OCI-LY1 (cell line): ENCODE data around the gene RAD50.

ENCODE experiments used
- H2AFZ ChIP-seq: fragments of 200-600 bp; sonication (generic), shearing (Covaris generic); 2 replicates; pipeline ENCODE4 v1.6.0; 2014; ENCODE audit warnings: antibody characterized with exemption, mild to moderate bottlenecking, low read length
- H3F3A ChIP-seq: fragments of 200-600 bp; sonication (generic), shearing (Covaris generic); 2 replicates; pipeline ENCODE4 v1.6.0; 2014; ENCODE audit warnings: mild to moderate bottlenecking, antibody characterized with exemption, low read length, moderate library complexity; ENCODE audit not compliant: insufficient read depth
- H3K27ac ChIP-seq: fragments of 200-600 bp; sonication (generic); 2 replicates; pipeline ENCODE4 v1.5.1; 2014; ENCODE audit warnings: low read length, mixed run types, mild to moderate bottlenecking, low read depth; ENCODE audit not compliant: poor library complexity, severe bottlenecking
- H3K27me3 ChIP-seq: fragments of 200-600 bp; sonication (generic); 2 replicates; pipeline ENCODE4 v1.6.0; 2014; ENCODE audit warnings: antibody characterized with exemption, mild to moderate bottlenecking, low read length, moderate library complexity; ENCODE audit not compliant: insufficient read depth
- H3K36me3 ChIP-seq: fragments of 200-600 bp; sonication (generic); 2 replicates; pipeline ENCODE4 v1.6.1; 2014; ENCODE audit warnings: mild to moderate bottlenecking, antibody characterized with exemption, low read length, moderate library complexity, mixed read lengths; ENCODE audit not compliant: insufficient read depth
- H3K4me1 ChIP-seq: fragments of 200-600 bp; sonication (generic); 2 replicates; pipeline ENCODE4 v1.5.1; 2014; ENCODE audit warnings: mild to moderate bottlenecking, low read length, moderate library complexity; ENCODE audit not compliant: insufficient read depth, severe bottlenecking
- H3K4me2 ChIP-seq: fragments of 200-600 bp; sonication (generic), shearing (Covaris generic); 2 replicates; pipeline ENCODE4 v1.6.1; 2014; ENCODE audit warnings: low read length
- H3K4me3 ChIP-seq: fragments of 200-600 bp; sonication (generic); 2 replicates; pipeline ENCODE4 v1.5.1; 2014; ENCODE audit warnings: low read length, low read depth, mild to moderate bottlenecking, mixed read lengths; ENCODE audit not compliant: poor library complexity, severe bottlenecking
- H3K79me2 ChIP-seq: fragments of 200-600 bp; shearing (Covaris generic); 2 replicates; pipeline ENCODE4 v1.6.1; 2016; ENCODE audit warnings: mixed run types, low read length, mixed read lengths; ENCODE audit not compliant: insufficient read depth
- H3K9ac ChIP-seq: fragments of 200-600 bp; sonication (generic), shearing (Covaris generic); 2 replicates; pipeline ENCODE4 v1.6.1; 2014; ENCODE audit warnings: mild to moderate bottlenecking, low read length, mixed read lengths
- H3K9me2 ChIP-seq: fragments of 200-600 bp; sonication (generic), shearing (Covaris generic); 2 replicates; pipeline ENCODE4 v1.6.1; 2014; ENCODE audit warnings: low read depth, mild to moderate bottlenecking, low read length, mixed read lengths
- H3K9me3 ChIP-seq: fragments of 200-600 bp; shearing (Covaris generic); 2 replicates; pipeline ENCODE4 v1.6.1; 2014; ENCODE audit warnings: low read length, mixed read lengths
- H4K20me1 ChIP-seq: fragments of 200-600 bp; sonication (generic), shearing (Covaris generic); 2 replicates; pipeline ENCODE4 v1.6.0; 2016; ENCODE audit warnings: mild to moderate bottlenecking, low read length; ENCODE audit not compliant: insufficient read depth
- EZH2 ChIP-seq: fragments of 200-600 bp; sonication (generic), shearing (Covaris generic); IDR thresholded peaks from 2 replicates; pipeline ENCODE4 v1.8.0; 2017; ENCODE audit warnings: borderline replicate concordance, mixed run types, mild to moderate bottlenecking, antibody characterized with exemption, low read length, moderate library complexity, mixed read lengths
- TF ChIP-seq, protein P1 (sequence below): fragments of 200-600 bp; sonication (generic), shearing (Covaris generic); IDR thresholded peaks from 2 replicates; pipeline ENCODE4 v1.5.1; 2017; ENCODE audit warnings: mild to moderate bottlenecking, antibody characterized with exemption, low read length, moderate library complexity, mixed read lengths

The RAD50 gene

GRCh38 chr5:132662004-132662401, 105.2 kb downstream of the RAD50 start:
- Histone ChIP-seq H3K4me2 (no peak overlapping the region), H3K36me3 (no peaks in the 10 kb centered on the region), H3K9me2 (no peaks in the 10 kb centered on the region), H4K20me1 (no peaks in the 10 kb centered on the region), H3K27me3 (peaks cover 7% of the 10 kb centered on the region; the same call in 1 of the 2 replicates), H3K79me2 (no peaks in the 10 kb centered on the region), H3K27ac (no peak overlapping the region), H3K9me3 (no peaks in the 10 kb centered on the region), H3K9ac (no peak overlapping the region), H3K4me1 (peaks cover 13% of the 10 kb centered on the region), H2AFZ (no peak overlapping the region), H3F3A (no peaks in the 10 kb centered on the region), H3K4me3 (no peak overlapping the region)
- TF ChIP-seq, protein P1, sequence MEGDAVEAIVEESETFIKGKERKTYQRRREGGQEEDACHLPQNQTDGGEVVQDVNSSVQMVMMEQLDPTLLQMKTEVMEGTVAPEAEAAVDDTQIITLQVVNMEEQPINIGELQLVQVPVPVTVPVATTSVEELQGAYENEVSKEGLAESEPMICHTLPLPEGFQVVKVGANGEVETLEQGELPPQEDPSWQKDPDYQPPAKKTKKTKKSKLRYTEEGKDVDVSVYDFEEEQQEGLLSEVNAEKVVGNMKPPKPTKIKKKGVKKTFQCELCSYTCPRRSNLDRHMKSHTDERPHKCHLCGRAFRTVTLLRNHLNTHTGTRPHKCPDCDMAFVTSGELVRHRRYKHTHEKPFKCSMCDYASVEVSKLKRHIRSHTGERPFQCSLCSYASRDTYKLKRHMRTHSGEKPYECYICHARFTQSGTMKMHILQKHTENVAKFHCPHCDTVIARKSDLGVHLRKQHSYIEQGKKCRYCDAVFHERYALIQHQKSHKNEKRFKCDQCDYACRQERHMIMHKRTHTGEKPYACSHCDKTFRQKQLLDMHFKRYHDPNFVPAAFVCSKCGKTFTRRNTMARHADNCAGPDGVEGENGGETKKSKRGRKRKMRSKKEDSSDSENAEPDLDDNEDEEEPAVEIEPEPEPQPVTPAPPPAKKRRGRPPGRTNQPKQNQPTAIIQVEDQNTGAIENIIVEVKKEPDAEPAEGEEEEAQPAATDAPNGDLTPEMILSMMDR = no peak
- no peak for TF ChIP-seq EZH2

- no peaks in the 10 kb centered on the region for H3K79me2 ChIP-seq
- no peaks in the 10 kb centered on the region for H3K9me2 ChIP-seq
- no peak overlapping the region for H2AFZ ChIP-seq
- no peak overlapping the region for H3K9ac ChIP-seq
- H3K36me3 ChIP-seq = no peaks in the 10 kb centered on the region
- H3K27me3 ChIP-seq = peaks cover 7% of the 10 kb centered on the region
- H3K4me1 ChIP-seq = peaks cover 13% of the 10 kb centered on the region
- no peaks in the 10 kb centered on the region for H3K9me3 ChIP-seq
- H3K27ac ChIP-seq = no peak overlapping the region
- H4K20me1 ChIP-seq = no peaks in the 10 kb centered on the region
- no peaks in the 10 kb centered on the region for H3F3A ChIP-seq
- H3K4me3 ChIP-seq = no peak overlapping the region
- H3K4me2 ChIP-seq = peak overlapping the region; percentile 5; the same call in 1 of the 2 replicates
- TF ChIP-seq, protein P1 = no peak
- TF ChIP-seq EZH2 = no peak
Measured at GRCh38 chr5:132662925-132663770, 106.4 kb downstream of the RAD50 start.

GRCh38 chr5:132663771-132664695, 107.3 kb downstream of the RAD50 start:
- no peaks in the 10 kb centered on the region for H3K9me2 ChIP-seq
- no peaks in the 10 kb centered on the region for H3K9me3 ChIP-seq
- no peak overlapping the region for H3K9ac ChIP-seq
- TF ChIP-seq EZH2 = no peak
- TF ChIP-seq, protein P1 = no peak
- H4K20me1 ChIP-seq = no peaks in the 10 kb centered on the region
- H3K27ac ChIP-seq = no peak overlapping the region
- H3F3A ChIP-seq = no peaks in the 10 kb centered on the region
- H3K27me3 ChIP-seq = no peaks in the 10 kb centered on the region; the same call in none of the 2 replicates
- H3K4me1 ChIP-seq = peaks cover 13% of the 10 kb centered on the region
- no peaks in the 10 kb centered on the region for H3K36me3 ChIP-seq
- H3K79me2 ChIP-seq = no peaks in the 10 kb centered on the region
- no peak overlapping the region for H3K4me3 ChIP-seq
- H3K4me2 ChIP-seq = peak overlapping the region; percentile 5; the same call in 1 of the 2 replicates
- H2AFZ ChIP-seq = no peak overlapping the region
